Lung (tissue), 12 donors: ENCODE data around the gene NLRC3. TPM values are rescaled to one million over a fixed set of nuclear protein-coding genes. Genes with fewer than 3 reads are reported as not detected.

ENCODE experiments used
- ATAC-seq: fragments of 200-7000 bp; cut with Tn5 transposase; one replicate; pipeline ENCODE4 v1.9.1; 2020; ENCODE audit warnings: moderate number of reproducible peaks; ENCODE audit not compliant: insufficient read depth, low FRiP score
- DNase-seq, 3 donors: peaks; one replicate each; pipeline ENCODE4 v3.0.0-alpha.2; 2013 to 2017
- H3K27ac ChIP-seq, 2 donors: one replicate each; pipeline ENCODE4 v1.5.1; 2013; ENCODE audit warnings: mild to moderate bottlenecking in 2 of 2, moderate library complexity in 2 of 2, control low read depth in 1 of 2, inconsistent platforms in 1 of 2, low read depth in 1 of 2, low read length in 1 of 2
- H3K27me3 ChIP-seq, 3 donors: one replicate each; pipeline ENCODE4 v1.5.1; 2013; ENCODE audit warnings: low read length in 2 of 3; ENCODE audit not compliant: control insufficient read depth in 3 of 3, insufficient read depth in 3 of 3
- H3K36me3 ChIP-seq, 4 donors: one replicate each; pipeline ENCODE4 v1.5.1; 2013; ENCODE audit warnings: low read length in 4 of 4, mild to moderate bottlenecking in 1 of 4, moderate library complexity in 1 of 4; ENCODE audit not compliant: control insufficient read depth in 4 of 4, insufficient read depth in 4 of 4
- H3K4me1 ChIP-seq, 5 donors: one replicate each; pipeline ENCODE4 v1.5.1; 2013; ENCODE audit warnings: low read length in 5 of 5, mild to moderate bottlenecking in 2 of 5, moderate library complexity in 1 of 5; ENCODE audit not compliant: control insufficient read depth in 5 of 5, insufficient read depth in 5 of 5
- H3K4me3 ChIP-seq: one replicate; pipeline ENCODE4 v1.5.1; 2013; ENCODE audit warnings: mild to moderate bottlenecking, control low read depth, moderate library complexity
- H3K9ac ChIP-seq, 2 donors: one replicate each; pipeline ENCODE4 v1.5.1; 2013; ENCODE audit warnings: low read length in 2 of 2, control low read depth in 1 of 2; ENCODE audit not compliant: insufficient read depth in 1 of 2
- H3K9me3 ChIP-seq, 4 donors: one replicate each; pipeline ENCODE4 v1.5.1; 2013; ENCODE audit warnings: low read length in 3 of 4, mild to moderate bottlenecking in 1 of 4, moderate library complexity in 1 of 4; ENCODE audit not compliant: control insufficient read depth in 4 of 4, insufficient read depth in 3 of 4
- CTCF ChIP-seq: IDR thresholded peaks from 2 replicates; pipeline ENCODE4 v1.5.1; 2012; ENCODE audit warnings: mild to moderate bottlenecking; ENCODE audit errors: control extremely low read depth, extremely low read depth
- WGBS, 2 donors: extraction: QIAGEN DNeasy Blood & Tissue Kit; methylation state at CpG; one replicate each; pipeline ENCODE4 v1.1.7; 2013; 5-methylcytosine and 5-hydroxymethylcytosine counted together
- polyA plus RNA-seq, 2 donors: library from polyadenylated mRNA; stranded (reverse); fragments of 200-250 nt; gene quantifications; one replicate each; pipeline ENCODE4 v1.2.1, GENCODE V29; 2013
- total RNA-seq, 2 donors: library from RNA; depleted of rRNA in 1 of 2; stranded (reverse); fragments of >200 nt in 1 of 2; gene quantifications; one replicate each; pipeline ENCODE4 v1.2.1, GENCODE V29; 2014 to 2021
- donor health status: control.
- donor health status: control.
- donor health status: Bipolar disorder and iron deficiency.
- donor health status: healthy.
- donor health status: DM: yes; HTN: yes; CAD: no.

NLRC3 gene
- total and polyA plus RNA-seq, 4 donors, result 1.1 to 4.4 (median 2.5) TPM

- 97% methylated on average over 12 of the region's 12 CpGs for WGBS, 2 donors
- Histone ChIP-seq H3K9me3 (no peaks in the 10 kb centered on the region), H3K27me3 (no peaks in the 10 kb centered on the region), H3K9ac (no peak overlapping the region), H3K27ac (no peak overlapping the region), H3K4me1 (peaks cover 0 to 1% (median 0%) of the 10 kb centered on the region in 5 donors), H3K4me3 (no peak overlapping the region), H3K36me3 (peaks cover 11 to 43% (median 30%) of the 10 kb centered on the region in 4 donors)
- no peak for DNase-seq
- ATAC-seq, result no peak
- TF ChIP-seq CTCF, result no peak
These were observed 46.8 kb downstream of the NLRC3 start for GRCh38 chr16:3530371-3530914.

GRCh38 chr16:3529175-3529574, 48.0 kb downstream of the NLRC3 start:
- no peak for TF ChIP-seq CTCF
- H3K4me1 ChIP-seq, result peaks cover 0 to 1% (median 0%) of the 10 kb centered on the region in 5 donors
- H3K36me3 ChIP-seq, result peaks cover 16 to 51% (median 33%) of the 10 kb centered on the region in 4 donors
- H3K9me3 ChIP-seq, result no peaks in the 10 kb centered on the region
- H3K27me3 ChIP-seq, result no peaks in the 10 kb centered on the region
- no peak overlapping the region for H3K9ac ChIP-seq
- no peak for DNase-seq
- no peak for ATAC-seq
- H3K27ac ChIP-seq, result no peak overlapping the region
- H3K4me3 ChIP-seq, result no peak overlapping the region

- Histone ChIP-seq H3K4me1 (peaks cover 0 to 1% (median 0%) of the 10 kb centered on the region in 5 donors), H3K9me3 (no peaks in the 10 kb centered on the region), H3K27me3 (no peaks in the 10 kb centered on the region), H3K27ac (no peak overlapping the region), H3K4me3 (no peak overlapping the region), H3K36me3 (peaks cover 15 to 50% (median 36%) of the 10 kb centered on the region in 4 donors), H3K9ac (no peak overlapping the region)
- WGBS, 2 donors, result 97 to 100% methylated on average over 2 of the region's 2 CpGs
- DNase-seq (no peak), ATAC-seq (no peak)
- no peak for TF ChIP-seq CTCF
These were observed 48.8 kb downstream of the NLRC3 start for GRCh38 chr16:3528406-3528805.
